ENCODE data around the gene NOP14. TPM values are rescaled to one million over a fixed set of nuclear protein-coding genes. Genes with fewer than 3 reads are reported as not detected.

Gene NOP14
- total and polyA plus RNA-seq, 2 of the 8 experiments (the other 6 are each of a cell fraction or from before 2014, with no cell fraction given) = 8.6 to 45.3 TPM

- no peaks in the 10 kb centered on the region for H3K27me3 ChIP-seq (replicated peaks in 1 of 4; ENCODE audit: control insufficient read depth in 3 of 4, extremely low read depth in 1 of 4, insufficient read depth in 3 of 4, low read length in 3 of 4)
- no peak overlapping the region for H3K4me3 ChIP-seq (ENCODE audit: extremely low read depth in 1 of 4, insufficient read depth in 2 of 4, low read depth in 3 of 4, low read length in 4 of 4)
- no peak overlapping the region for H3K18ac ChIP-seq (ENCODE audit: extremely low read depth, low read length)
- no peak overlapping the region for H3K9ac ChIP-seq (replicated peaks in 1 of 4; ENCODE audit: extremely low read depth in 1 of 4, low read depth in 3 of 4, low read length in 3 of 4)
- H2AFZ ChIP-seq (ENCODE audit: low read length) = no peak overlapping the region
- H2BK120ac ChIP-seq (replicated peaks; ENCODE audit: low read depth, low read length) = no peak overlapping the region
- no peak overlapping the region for H4K5ac ChIP-seq (ENCODE audit: insufficient read length, low read depth, low read length)
- peaks cover 4 to 33% (median 24%) of the 10 kb centered on the region in 4 experiments for H3K36me3 ChIP-seq (ENCODE audit: control insufficient read depth in 2 of 4, insufficient read depth in 4 of 4, low read length in 3 of 4)
- H3K79me2 ChIP-seq (ENCODE audit: control insufficient read depth in 1 of 2, insufficient read depth in 2 of 2, low read length in 2 of 2) = peaks cover 0 to under 1% of the 10 kb centered on the region in 2 experiments; a peak in 2 of 4 replicates
- peaks cover 0 to 3% of the 10 kb centered on the region in 2 experiments; a peak in 1 of 4 replicates for H3K9me3 ChIP-seq (ENCODE audit: insufficient read depth in 2 of 2, low read depth in 1 of 2, low read length in 1 of 2)
- DNase-seq (ENCODE audit: low read depth in 1 of 2, low spot score in 2 of 2) (no peak), FAIRE-seq (no peak)
- H2BK12ac ChIP-seq (ENCODE audit: low read depth, low read length) = no peak overlapping the region
- WGBS, 2 experiments (ENCODE audit: extremely low coverage in 1 of 2, insufficient coverage in 1 of 2, insufficient read length in 1 of 2, insufficient replicate concordance in 2 of 2, low coverage in 1 of 2, low lambda C conversion rate in 2 of 2, missing lambda C conversion rate in 1 of 2) = 89% methylated on average over 23 of the region's 32 CpGs; no CpG with 5 or more reads in 1 of the 2 experiments
- no peak overlapping the region for H3K4me2 ChIP-seq (ENCODE audit: insufficient read depth in 1 of 2, low read depth in 2 of 2, low read length in 2 of 2)
- TF ChIP-seq KDM4A (IDR thresholded peaks at IDR 0.05; ENCODE audit: low read depth, low read length, severe bottlenecking) = no peak
- peak; percentile 30; the same call in 1 of the 2 replicates for TF ChIP-seq POLR2AphosphoS5 (IDR thresholded peaks at IDR 0.05; ENCODE audit: low read depth, low read length)
- POLR2A ChIA-PET (ENCODE audit: partially characterized antibody) = interaction anchor here (0.8 to 1.3 kb wide), 6 partner anchors 9 to 134 kb away, joined by 3 to 4 read pairs (median 3); no protein-coding TSS in a partner anchor
- no peak overlapping the region for H2AK5ac ChIP-seq (ENCODE audit: low read depth, low read length)
- H3K27ac ChIP-seq (ENCODE audit: low read depth, low read length) = no peak overlapping the region
- no peak overlapping the region for H3K14ac ChIP-seq (ENCODE audit: insufficient read length)
- no peak overlapping the region for H2BK20ac ChIP-seq (ENCODE audit: low read length)
- no peak overlapping the region for H3K4ac ChIP-seq (replicated peaks; ENCODE audit: insufficient read length, low read depth, low read length)
- CTCF ChIA-PET (ENCODE audit: partially characterized antibody) = interaction anchor here (0.6 to 1.7 kb wide), 6 partner anchors 9 to 165 kb away, joined by 3 to 8 read pairs (median 4); no protein-coding TSS in a partner anchor
- no peak overlapping the region for H4K8ac ChIP-seq (ENCODE audit: extremely low read depth, insufficient read depth, low read length)
- H3K4me1 ChIP-seq (replicated peaks in 1 of 4; ENCODE audit: control insufficient read depth in 3 of 4, insufficient read depth in 4 of 4, low read length in 3 of 4) = peaks cover 3 to 9% (median 6%) of the 10 kb centered on the region in 4 experiments
- no peak overlapping the region for H4K91ac ChIP-seq (replicated peaks; ENCODE audit: insufficient read length, low read length)
- peaks cover 4 to 20% of the 10 kb centered on the region in 2 experiments for H4K20me1 ChIP-seq (replicated peaks in 1 of 2; ENCODE audit: control insufficient read depth in 1 of 2, insufficient read depth in 2 of 2, low read length in 2 of 2)
- peaks cover 3% of the 10 kb centered on the region; the same call in 1 of the 2 replicates for H3K23me2 ChIP-seq (ENCODE audit: low read depth, low read length)
- peaks cover 3% of the 10 kb centered on the region; the same call in 1 of the 2 replicates for H3K79me1 ChIP-seq (ENCODE audit: low read depth, low read length)
- no peak overlapping the region for H2BK5ac ChIP-seq (ENCODE audit: low read depth, low read length)
- no peak overlapping the region for H3K56ac ChIP-seq (replicated peaks; ENCODE audit: insufficient read length, low read depth, low read length)
- no peak overlapping the region for H2BK15ac ChIP-seq (ENCODE audit: low read length)
- no peak overlapping the region for H3K23ac ChIP-seq (ENCODE audit: insufficient read length)
These were observed 34.7 kb downstream of the NOP14 start for GRCh38 chr4:2928242-2929176.
